GM19193 (cell line): ENCODE results near the gene C12orf43.

Experiments used
- POLR2A ChIP-seq: IDR thresholded peaks from 4 replicates; pipeline ENCODE4 v1.6.1; 2011; ENCODE audit not compliant: insufficient read depth, insufficient read length; ENCODE audit errors: extremely low read depth

C12orf43 gene

GRCh38 chr12:121010860-121011259 is 5.4 kb downstream of the C12orf43 start:
- no peak for TF ChIP-seq POLR2A

GRCh38 chr12:121009741-121010140 is 6.5 kb downstream of the C12orf43 start:
- TF ChIP-seq POLR2A: no peak

- no peak for TF ChIP-seq POLR2A
Observed at GRCh38 chr12:121008347-121009098, 7.8 kb downstream of the C12orf43 start.

DNA sequence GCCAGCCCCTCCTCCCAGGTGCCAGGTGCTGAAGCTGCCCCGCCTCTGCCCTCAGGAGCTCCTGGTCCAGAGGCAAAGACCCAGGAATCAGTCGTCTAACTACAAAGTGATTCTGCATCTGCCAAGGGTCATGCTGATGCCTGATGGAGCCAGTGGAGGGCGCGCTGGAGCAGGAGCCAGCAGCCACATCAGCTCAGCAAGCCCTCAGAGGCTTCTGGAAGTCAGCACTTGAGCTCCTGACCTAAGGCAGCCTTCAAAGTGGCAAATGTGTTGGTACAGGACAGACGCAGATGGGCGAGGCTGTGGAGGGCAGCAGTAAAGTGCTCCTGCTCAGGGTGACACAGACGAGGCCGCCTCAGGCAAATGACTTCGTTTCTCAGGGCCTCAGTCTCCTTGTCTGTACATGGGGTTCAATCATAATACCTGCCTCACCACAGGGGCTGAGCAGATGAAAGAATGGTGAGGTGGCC is 10.9 kb downstream of the C12orf43 start:
- TF ChIP-seq POLR2A: no peak

DNA sequence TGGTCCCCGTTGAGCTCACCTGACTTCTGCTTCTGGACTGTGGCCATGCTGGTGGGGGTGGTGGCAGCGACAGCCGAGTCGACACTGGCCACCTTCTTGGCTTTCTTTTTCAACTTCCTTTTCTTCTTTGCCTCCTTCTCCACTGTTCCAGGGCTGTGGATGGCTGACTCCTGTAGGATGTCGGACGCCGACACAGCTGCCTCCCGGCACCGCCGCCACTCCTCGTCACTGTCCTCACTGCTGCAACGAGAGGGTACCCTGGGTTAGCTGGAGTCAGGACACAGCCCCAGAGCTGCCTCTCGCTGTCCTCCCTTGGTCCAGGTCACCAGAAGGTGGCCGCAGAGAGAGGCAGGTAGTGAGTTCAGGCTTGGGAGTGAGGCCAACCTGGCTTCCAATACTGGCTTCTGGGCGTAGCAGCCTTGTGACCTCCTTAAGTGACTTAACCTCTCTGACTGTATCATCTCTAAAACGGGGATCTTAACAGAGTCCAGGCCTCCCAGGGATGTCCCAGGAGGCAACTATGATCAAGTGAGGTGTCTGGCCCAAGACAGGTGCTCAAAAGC is 12.0 kb downstream of the C12orf43 start:
- TF ChIP-seq POLR2A: no peak

DNA sequence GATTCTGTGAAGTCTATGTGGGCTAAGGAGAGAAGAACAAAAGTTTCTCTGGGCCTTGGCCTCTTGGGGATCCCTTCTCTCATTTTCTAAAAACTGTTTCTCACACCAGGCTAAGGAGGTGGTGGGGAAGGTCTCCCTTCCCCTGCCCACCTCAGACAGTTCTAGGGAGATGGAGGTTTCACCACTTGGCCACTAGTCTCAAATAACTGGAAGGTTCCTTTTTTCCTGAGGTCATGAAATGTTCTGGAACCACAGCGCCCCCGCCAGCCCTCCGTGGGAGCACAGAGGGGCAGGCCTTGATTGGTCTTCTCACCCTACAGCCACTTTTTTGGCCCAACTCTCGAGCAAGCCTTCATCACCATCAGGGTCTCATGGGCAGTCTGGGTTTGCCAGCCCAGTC is 12.6 kb downstream of the C12orf43 start:
- no peak for TF ChIP-seq POLR2A

- no peak for TF ChIP-seq POLR2A
Observed at GRCh38 chr12:121001841-121002483, 14.3 kb downstream of the C12orf43 start.

GRCh38 chr12:121001060-121001459 is 15.2 kb downstream of the C12orf43 start:
- TF ChIP-seq POLR2A: no peak

- TF ChIP-seq POLR2A: no peak
Observed at GRCh38 chr12:121000530-121000929, 15.8 kb downstream of the C12orf43 start.

- no peak for TF ChIP-seq POLR2A
Observed at GRCh38 chr12:120999191-121000120, 16.8 kb downstream of the C12orf43 start.

GRCh38 chr12:120998435-120998834 is 17.9 kb downstream of the C12orf43 start:
- TF ChIP-seq POLR2A: no peak

DNA sequence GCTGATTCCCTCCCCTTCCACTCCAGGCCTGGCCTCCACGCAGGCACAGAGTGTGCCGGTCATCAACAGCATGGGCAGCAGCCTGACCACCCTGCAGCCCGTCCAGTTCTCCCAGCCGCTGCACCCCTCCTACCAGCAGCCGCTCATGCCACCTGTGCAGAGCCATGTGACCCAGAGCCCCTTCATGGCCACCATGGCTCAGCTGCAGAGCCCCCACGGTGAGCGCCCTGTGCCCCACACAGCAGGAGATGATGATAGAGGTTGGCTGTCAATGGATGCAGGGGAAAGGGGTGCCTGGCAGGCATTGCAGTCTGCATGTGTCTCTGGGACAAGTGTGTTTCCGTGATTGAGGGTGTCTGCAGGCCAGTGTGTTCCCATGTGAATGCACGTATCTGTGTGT is 18.8 kb downstream of the C12orf43 start:
- TF ChIP-seq POLR2A: no peak

GRCh38 chr12:120996133-120996746 is 20.0 kb downstream of the C12orf43 start:
- TF ChIP-seq POLR2A: no peak

DNA sequence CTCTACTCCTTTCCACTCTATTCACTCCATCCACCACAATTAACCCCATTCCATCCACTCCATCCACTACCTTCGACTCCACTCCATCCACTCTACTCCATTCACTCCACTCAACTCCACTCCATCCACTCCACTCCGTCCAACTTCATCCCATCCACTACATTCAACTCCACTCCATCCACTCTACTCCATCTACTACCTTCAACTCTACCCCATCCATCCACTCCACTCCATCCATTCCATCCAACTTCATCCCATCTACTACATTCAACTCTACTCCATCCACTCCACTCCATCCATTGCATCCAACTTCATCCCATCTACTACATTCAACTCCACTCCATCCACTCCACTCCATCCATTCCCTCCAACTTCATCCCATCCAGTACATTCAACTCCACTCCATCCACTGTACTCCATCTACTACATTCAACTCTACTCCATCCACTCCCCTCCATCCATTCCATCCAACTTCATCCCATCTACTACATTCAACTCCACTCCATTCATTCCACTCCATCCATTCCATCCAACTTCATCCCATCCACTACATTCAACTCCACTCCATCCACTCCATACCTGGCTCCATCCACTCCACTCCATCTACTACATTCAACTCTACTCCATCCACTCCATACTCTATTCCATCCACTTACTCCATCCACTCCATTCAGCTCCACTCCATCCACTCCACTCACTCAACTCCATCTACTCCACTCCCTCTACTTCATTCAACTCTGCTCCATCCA is 21.5 kb downstream of the C12orf43 start:
- TF ChIP-seq POLR2A: no peak
